DND-41 (cell line): ENCODE measurements around the gene DLG2.

Experiments used
- CTCF ChIP-seq: IDR thresholded peaks from 2 replicates; pipeline ENCODE4 v1.5.1; 2012; ENCODE audit warnings: borderline replicate concordance, low read length, moderate library complexity, mild to moderate bottlenecking; ENCODE audit not compliant: poor library complexity, severe bottlenecking; ENCODE audit errors: extremely low read depth
- EZH2 ChIP-seq: IDR thresholded peaks from 3 replicates; pipeline ENCODE4 v1.6.1; 2012; ENCODE audit warnings: borderline replicate concordance, low read depth, mild to moderate bottlenecking, moderate library complexity, low read length, inconsistent platforms; ENCODE audit not compliant: severe bottlenecking

- TF ChIP-seq CTCF (no peak), EZH2 (no peak)
These were observed 1906.5 kb downstream of the DLG2 start for GRCh38 chr11:83720675-83721074.
